ENCODE results near the gene TMCC1.

GRCh38 chr3:129699612-129700011 is 193.9 kb downstream of the TMCC1 start:
- TF ChIP-seq POLR2AphosphoS5 (IDR thresholded peaks at IDR 0.05; ENCODE audit: low read depth, low read length) (no peak), TAF1 (IDR thresholded peaks at IDR 0.05; ENCODE audit: borderline replicate concordance, insufficient read depth, low read length) (no peak)
